Activated CD8-positive, alpha-beta T cell treated with anti-CD3 and anti-CD28 coated beads for 36 hours (primary cell): ENCODE results near the gene TMEM212. TPM values are rescaled to one million over a fixed set of nuclear protein-coding genes. Genes with fewer than 3 reads are reported as not detected.
A peak's percentile ranks its signal among the peaks of the same experiment; 100 is the strongest.

Source experiments
- ATAC-seq: fragments of 200-7000 bp; cut with Tn5 transposase; one replicate; pipeline ENCODE4 v1.10.0; 2021; ENCODE audit warnings: mild to moderate bottlenecking, moderate library complexity
- CTCF ChIA-PET: fragments of 350-600 bp; sonication (Branson Sonifier 250); formaldehyde crosslinking; loops from one replicate; lab custom pipeline; 2021; ENCODE audit warnings: antibody characterized with exemption; lab: Charles Lee
- POLR2A ChIA-PET: fragments of 350-600 bp; sonication (Branson Sonifier 250); formaldehyde crosslinking; loops from one replicate; lab custom pipeline; 2021; ENCODE audit warnings: antibody characterized with exemption; lab: Charles Lee
- DNase-seq: peaks from one replicate; pipeline ENCODE4 v3.0.0-alpha.2; 2020
- H3K27ac Mint-ChIP-seq: one replicate; pipeline ENCODE4 v1.8.0; 2021; ENCODE audit warnings: mild to moderate bottlenecking, mixed read lengths
- H3K27me3 Mint-ChIP-seq: one replicate; pipeline ENCODE4 v1.8.0; 2021; ENCODE audit warnings: mixed read lengths
- H3K36me3 Mint-ChIP-seq: one replicate; pipeline ENCODE4 v1.8.0; 2021; ENCODE audit warnings: low read depth, mixed read lengths
- H3K4me1 Mint-ChIP-seq: one replicate; pipeline ENCODE4 v1.8.0; 2021; ENCODE audit warnings: low read depth, mixed read lengths
- H3K4me3 Mint-ChIP-seq: one replicate; pipeline ENCODE4 v1.8.0; 2021; ENCODE audit warnings: mild to moderate bottlenecking, moderate library complexity, mixed read lengths
- H3K9me3 Mint-ChIP-seq: one replicate; pipeline ENCODE4 v1.8.0; 2021; ENCODE audit warnings: mixed read lengths
- intact Hi-C: fragments of 100-400 bp; cut with micrococcal nuclease; formaldehyde crosslinking; loops from one replicate; pipeline ENCODE4 v1.10.0; 2022
- total RNA-seq, 2 experiments: library from RNA; stranded (reverse); gene quantifications; one replicate each; pipeline ENCODE4 v1.2.3, GENCODE V29; 2021
- TF ChIP-seq, protein P1 (sequence below): fragments of 200-600 bp; IDR thresholded peaks from one replicate; pipeline ENCODE4 v1.8.0; 2022; ENCODE audit warnings: antibody characterized with exemption, mild to moderate bottlenecking

TMEM212 gene
- total RNA-seq, 2 experiments from 2014 or later: not detected

DNA sequence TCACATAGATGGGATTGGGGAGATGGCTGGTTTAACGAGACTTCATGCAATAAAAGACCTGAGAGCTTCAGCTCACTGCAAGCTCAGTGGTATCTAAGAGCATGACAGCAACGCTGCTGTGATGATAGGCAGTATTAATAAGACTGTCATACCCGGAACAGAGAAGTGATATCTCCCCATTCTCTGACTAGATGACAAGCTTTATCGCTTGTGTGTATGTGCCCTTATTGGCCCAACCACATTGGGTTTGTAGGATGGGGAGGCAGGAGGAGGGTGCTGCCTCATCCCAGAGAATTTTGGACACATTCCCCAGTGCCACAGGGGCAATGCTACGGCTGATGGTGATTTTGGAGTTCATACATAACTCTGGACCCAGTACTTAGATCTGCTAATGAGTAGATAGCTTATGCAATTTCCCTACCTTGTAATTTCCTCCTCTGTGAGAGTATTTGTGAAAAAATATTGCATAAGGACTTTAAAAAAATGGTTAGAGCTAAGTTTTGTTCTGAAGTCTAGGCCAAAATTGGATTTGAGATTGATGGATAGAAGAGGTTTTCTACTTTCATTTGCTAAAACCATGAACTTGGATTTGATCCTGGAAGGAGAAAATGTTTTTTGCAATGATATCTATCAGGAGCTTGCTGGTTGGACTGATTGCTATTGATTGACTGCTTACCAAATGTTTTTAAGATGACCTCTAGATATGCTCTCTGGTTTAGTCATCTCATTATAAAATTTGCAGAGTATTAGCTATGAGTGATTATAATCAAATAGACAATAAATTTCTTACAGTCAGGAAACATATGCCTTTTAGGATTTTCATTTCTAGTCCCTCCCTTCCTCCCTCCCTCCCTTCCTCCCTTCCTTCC, 14.0 kb upstream of the TMEM212 start:
- Mint-ChIP-seq H3K27ac (no peak overlapping the region), H3K36me3 (no peaks in the 10 kb centered on the region), H3K4me1 (no peaks in the 10 kb centered on the region), H3K9me3 (no peaks in the 10 kb centered on the region), H3K27me3 (peaks cover 13% of the 10 kb centered on the region), H3K4me3 (no peak overlapping the region)
- intact Hi-C loops: no loop called here
- CTCF ChIA-PET: interaction anchor here (0.6 to 2.2 kb wide), 11 partner anchors 15 to 182 kb away, joined by 3 to 11 read pairs (median 4); partner anchors contain the start of gene PLD1
- DNase-seq (no peak), ATAC-seq (no peak)
- POLR2A ChIA-PET: no interaction called here
- TF ChIP-seq, protein P1, sequence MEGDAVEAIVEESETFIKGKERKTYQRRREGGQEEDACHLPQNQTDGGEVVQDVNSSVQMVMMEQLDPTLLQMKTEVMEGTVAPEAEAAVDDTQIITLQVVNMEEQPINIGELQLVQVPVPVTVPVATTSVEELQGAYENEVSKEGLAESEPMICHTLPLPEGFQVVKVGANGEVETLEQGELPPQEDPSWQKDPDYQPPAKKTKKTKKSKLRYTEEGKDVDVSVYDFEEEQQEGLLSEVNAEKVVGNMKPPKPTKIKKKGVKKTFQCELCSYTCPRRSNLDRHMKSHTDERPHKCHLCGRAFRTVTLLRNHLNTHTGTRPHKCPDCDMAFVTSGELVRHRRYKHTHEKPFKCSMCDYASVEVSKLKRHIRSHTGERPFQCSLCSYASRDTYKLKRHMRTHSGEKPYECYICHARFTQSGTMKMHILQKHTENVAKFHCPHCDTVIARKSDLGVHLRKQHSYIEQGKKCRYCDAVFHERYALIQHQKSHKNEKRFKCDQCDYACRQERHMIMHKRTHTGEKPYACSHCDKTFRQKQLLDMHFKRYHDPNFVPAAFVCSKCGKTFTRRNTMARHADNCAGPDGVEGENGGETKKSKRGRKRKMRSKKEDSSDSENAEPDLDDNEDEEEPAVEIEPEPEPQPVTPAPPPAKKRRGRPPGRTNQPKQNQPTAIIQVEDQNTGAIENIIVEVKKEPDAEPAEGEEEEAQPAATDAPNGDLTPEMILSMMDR: no peak

DNA sequence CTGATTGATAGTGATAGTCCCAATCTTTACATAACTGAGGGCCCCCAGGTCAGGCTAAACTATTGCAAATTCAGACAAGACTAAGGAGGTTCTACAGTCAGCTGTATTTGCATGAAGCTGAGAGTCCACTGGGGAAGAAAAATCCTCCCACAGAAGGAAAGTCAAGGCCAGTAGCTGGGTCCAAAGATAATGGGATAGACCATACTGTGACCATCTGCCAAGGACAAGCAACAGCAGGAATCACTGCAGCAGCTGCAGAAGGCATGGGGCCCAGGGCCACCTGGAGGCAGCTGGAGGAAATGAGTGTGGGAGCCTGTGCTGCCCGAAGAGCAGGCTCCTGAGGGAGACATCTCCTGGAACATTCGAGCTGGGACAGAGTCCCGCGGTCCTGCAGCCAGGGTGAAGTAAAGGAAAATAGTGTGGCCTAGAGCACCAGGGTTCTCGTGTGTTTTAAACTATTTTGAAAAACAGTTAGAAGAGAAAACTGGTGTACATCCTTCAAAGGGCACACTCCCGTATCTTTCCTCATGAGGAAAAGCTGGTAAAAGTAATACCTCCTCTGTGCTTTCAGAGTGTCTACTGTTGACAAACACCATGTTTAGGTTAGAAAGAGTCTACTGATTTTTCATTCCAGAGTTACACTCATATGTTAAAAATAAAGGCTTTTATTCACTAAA, 13.2 kb upstream of the TMEM212 start:
- Mint-ChIP-seq H3K4me3 (no peak overlapping the region), H3K36me3 (no peaks in the 10 kb centered on the region), H3K9me3 (no peaks in the 10 kb centered on the region), H3K4me1 (no peaks in the 10 kb centered on the region), H3K27ac (no peak overlapping the region), H3K27me3 (peaks cover 13% of the 10 kb centered on the region)
- TF ChIP-seq, protein P1: peak; percentile 46
- POLR2A ChIA-PET: no interaction called here
- intact Hi-C loops: no loop called here
- CTCF ChIA-PET: interaction anchor here (0.6 to 2.2 kb wide), 11 partner anchors 16 to 183 kb away, joined by 3 to 11 read pairs (median 4); partner anchors contain the start of gene PLD1
- DNase-seq (peak; percentile 34), ATAC-seq (peak; percentile 64)

DNA sequence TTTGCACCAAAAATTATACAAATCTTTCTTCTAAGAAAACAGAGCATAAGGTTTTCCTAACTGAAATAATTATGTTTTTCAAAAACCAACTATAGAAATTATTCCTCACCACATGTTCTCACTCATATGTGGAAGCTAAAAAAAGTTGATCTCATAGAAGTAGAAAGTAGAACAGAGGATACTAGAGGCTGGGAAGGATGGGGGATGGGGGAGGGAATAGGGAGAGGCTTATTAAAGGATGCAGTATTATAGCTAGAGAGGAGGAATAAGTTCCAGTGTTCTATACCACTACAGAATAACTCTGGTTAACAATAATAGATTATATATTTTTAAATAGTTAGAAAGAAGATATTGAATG, 12.7 kb upstream of the TMEM212 start:
- Mint-ChIP-seq H3K27ac (no peak overlapping the region), H3K36me3 (no peaks in the 10 kb centered on the region), H3K4me3 (no peak overlapping the region), H3K27me3 (peaks cover 11% of the 10 kb centered on the region), H3K4me1 (no peaks in the 10 kb centered on the region), H3K9me3 (no peaks in the 10 kb centered on the region)
- ChIA-PET POLR2A (no interaction called here), CTCF (interaction anchor here (0.6 to 2.1 kb wide), 4 partner anchors 26 to 131 kb away, joined by 3 to 11 read pairs (median 4); no protein-coding TSS in a partner anchor)
- ATAC-seq (no peak), DNase-seq (no peak)
- TF ChIP-seq, protein P1: no peak
- intact Hi-C loops: no loop called here

DNA sequence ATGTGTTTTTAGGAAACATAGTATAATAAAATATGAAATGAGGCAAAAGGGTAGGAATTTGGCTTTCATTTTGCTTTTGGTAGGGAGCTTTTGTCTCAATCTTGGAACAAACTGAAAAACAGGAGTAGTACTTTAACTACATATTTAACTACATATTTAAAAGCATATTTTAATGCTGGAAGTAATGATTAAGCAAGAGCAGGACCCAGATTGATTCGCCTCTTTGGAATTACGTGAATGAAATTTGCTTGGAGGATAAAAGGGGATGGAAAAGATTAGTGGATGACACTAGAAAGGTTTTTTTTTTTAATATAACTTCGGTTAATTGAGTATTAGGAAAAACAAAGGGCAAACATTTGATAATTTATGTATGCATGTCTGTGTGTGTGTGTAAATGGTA, 11.2 kb upstream of the TMEM212 start:
- Mint-ChIP-seq H3K27ac (no peak overlapping the region), H3K36me3 (no peaks in the 10 kb centered on the region), H3K27me3 (peaks cover 12% of the 10 kb centered on the region), H3K9me3 (no peaks in the 10 kb centered on the region), H3K4me1 (no peaks in the 10 kb centered on the region), H3K4me3 (no peak overlapping the region)
- POLR2A ChIA-PET: interaction anchor here (1.1 kb wide), 1 partner anchor 9 kb away, joined by 3 read pairs; no protein-coding TSS in a partner anchor
- intact Hi-C loops: no loop called here
- CTCF ChIA-PET: interaction anchor here (1.2 kb wide), 1 partner anchor 60 kb away, joined by 4 read pairs; no protein-coding TSS in a partner anchor
- no peak for DNase-seq
- TF ChIP-seq, protein P1: no peak
- ATAC-seq: no peak
